Measurements from ENCODE around the gene SCFD2.

SCFD2 gene

DNA sequence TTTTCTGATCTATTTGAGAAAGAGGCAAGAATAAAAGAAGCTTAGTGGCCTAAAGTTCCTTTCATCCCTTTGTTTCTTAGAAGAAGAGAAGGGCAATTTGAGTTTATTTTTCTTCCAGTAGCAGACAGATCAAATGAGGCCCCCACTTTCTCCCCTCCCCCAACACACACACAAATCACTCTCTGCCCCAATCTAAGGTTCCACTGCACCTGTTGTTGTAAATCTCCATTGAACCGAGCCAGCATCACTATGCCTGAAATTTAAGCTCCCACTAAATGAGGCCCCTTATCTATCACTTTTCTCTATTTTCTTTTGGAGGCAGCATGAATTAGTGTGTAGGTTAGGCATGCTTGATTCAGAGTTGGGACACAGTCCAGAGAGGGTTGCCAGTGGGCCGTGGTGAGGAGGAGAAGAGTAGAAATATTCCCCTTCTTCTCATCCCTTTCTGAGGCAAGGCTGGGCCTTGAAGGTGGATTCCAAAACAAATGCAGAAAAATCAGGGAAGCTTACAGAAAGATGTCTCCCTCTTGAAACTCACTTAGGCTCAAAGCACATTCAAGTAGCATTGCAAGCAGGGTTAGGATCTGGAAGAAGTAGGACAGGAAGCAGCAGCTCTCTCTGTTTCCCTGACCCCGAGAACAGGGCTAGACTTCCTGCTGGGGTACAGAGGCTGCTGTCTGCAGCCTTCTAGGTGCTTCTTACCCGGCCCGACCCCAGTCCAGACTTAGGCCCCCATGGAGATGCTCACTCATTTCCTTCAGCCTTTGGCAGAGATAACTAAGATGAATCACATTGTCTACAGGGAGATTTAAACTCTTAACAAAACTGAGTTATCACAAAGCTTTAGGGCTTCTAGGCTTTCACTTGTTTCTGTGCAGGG, 433.0 kb downstream of the SCFD2 start:
- TF ChIP-seq GATA2 (IDR thresholded peaks at IDR 0.05; ENCODE audit: low read depth, low read length) = no peak
- TF ChIP-seq GATA3 (IDR thresholded peaks at IDR 0.05; ENCODE audit: low read depth, low read length) = no peak

DNA sequence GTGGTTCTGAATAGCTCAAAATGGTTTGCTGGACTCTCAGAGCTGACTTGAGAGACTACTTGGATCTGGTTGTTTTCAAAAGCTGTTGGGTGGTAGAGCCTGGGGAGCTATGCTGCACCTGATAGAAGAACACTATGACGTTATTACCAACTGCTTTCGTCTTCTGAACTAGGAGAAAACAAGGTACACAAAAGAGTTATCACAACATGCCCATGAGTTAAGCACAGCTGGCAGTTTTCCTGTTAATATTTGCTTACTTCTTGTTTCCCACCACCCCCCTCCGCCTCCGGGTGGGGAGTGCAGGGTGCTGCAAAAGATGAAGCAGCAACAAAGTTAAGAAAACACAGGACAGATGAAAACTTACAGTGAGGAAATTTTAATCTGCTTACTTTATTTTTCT, 434.6 kb downstream of the SCFD2 start:
- TF ChIP-seq GATA3 (IDR thresholded peaks at IDR 0.05; ENCODE audit: low read depth, low read length) (no peak), GATA2 (IDR thresholded peaks at IDR 0.05; ENCODE audit: low read depth, low read length) (no peak)

DNA sequence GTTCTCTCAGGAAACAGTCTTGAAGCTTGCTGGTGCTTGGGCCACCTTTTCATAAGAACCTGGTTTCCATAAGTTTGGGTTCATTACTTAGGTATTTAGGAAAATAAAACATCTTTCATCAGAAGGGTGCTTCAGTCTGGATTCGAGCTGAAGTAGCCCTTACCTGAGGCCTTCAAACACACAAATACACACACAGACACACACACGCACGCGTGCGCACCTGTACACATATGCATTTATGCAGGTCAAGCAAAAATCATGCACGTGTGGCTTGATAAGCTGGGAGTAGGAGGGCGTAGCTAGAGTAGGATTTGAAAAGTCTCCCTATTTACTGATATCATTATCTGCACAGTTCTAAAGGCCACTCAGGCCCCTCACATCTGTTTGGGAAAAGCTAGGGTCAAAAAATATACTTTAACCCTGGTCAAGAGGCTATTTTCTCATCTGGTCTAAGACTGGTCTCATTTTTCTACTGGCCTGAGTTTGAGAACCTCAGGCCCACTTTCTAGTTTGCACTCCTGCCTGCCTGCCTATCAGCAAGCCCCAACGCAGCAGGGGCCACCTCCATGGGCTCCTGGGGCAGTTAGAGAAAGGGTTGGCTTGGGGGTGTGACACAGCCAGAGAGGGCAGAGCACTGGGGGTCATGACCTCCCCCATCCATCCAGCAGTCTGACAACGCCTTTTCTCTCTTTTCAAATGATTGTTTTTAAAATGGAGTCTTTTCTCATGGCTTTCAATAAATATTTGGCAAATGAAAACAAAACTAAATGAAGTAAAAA, 439.5 kb downstream of the SCFD2 start:
- TF ChIP-seq GATA2 (IDR thresholded peaks at IDR 0.05; ENCODE audit: low read depth, low read length) = no peak
- no peak for TF ChIP-seq GATA3 (IDR thresholded peaks at IDR 0.05; ENCODE audit: low read depth, low read length)

DNA sequence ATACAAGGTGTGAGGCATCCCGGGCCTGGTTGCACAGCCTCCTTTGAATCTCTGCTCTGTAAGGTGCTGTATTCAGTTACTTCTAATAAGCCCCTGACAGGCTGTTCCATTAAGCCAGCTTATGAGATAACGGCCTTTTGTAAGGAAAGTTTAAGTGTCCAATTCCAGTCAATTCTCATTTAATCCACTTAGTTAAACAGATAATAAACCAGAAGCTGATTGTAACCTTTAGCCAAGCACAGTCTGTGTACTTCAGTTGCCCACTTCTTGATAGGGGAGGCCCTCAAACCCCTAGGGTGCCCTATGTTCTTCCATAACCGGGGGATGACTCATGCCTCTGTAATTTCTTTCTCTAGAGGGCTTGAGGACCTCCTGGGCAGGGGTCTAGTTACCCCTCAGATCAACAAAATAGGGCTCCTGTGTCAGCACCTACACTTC, 440.3 kb downstream of the SCFD2 start:
- TF ChIP-seq GATA3 (IDR thresholded peaks at IDR 0.05; ENCODE audit: low read depth, low read length) (no peak), GATA2 (IDR thresholded peaks at IDR 0.05; ENCODE audit: low read depth, low read length) (no peak)

DNA sequence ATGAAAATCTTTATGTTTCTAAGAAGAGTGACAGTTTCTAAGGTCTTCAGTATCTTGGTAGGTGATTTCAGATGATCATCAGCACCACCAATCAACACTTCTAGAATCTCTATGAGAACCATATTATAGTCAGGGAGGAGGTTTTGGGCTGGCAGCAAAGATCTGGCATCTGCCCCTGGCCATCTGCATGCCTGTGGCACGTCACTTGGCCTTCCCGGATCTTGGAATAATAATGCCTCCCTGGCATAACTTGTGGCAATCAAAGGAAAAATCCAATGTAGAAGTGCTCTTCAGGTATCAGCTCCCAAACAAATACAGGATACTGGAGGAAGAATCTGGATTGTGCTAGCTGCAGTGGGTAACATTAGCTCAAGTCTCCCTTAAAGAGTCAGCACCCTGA, 446.4 kb downstream of the SCFD2 start:
- no peak for TF ChIP-seq GATA2 (IDR thresholded peaks at IDR 0.05; ENCODE audit: low read depth, low read length)
- no peak for TF ChIP-seq GATA3 (IDR thresholded peaks at IDR 0.05; ENCODE audit: low read depth, low read length)

DNA sequence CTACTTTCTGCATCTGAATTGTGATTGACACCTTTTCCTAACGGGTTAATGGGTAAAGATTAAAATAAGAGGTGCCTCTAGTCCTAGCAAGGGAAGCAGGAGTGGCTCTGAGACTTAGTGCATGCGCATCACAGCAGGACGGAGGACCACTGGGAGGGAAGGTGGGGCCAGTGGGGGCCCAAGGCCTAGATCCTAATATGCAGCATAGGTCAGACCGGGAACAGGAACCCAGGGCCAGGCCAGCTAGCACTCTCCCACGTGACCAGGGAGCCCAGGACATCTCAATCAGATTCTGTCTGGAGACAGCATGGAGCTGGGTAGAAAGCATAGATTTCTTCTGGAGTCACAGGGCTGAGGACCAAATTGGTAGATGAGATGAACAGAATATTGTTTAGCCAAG, 448.0 kb downstream of the SCFD2 start:
- no peak for TF ChIP-seq GATA2 (IDR thresholded peaks at IDR 0.05; ENCODE audit: low read depth, low read length)
- no peak for TF ChIP-seq GATA3 (IDR thresholded peaks at IDR 0.05; ENCODE audit: low read depth, low read length)

DNA sequence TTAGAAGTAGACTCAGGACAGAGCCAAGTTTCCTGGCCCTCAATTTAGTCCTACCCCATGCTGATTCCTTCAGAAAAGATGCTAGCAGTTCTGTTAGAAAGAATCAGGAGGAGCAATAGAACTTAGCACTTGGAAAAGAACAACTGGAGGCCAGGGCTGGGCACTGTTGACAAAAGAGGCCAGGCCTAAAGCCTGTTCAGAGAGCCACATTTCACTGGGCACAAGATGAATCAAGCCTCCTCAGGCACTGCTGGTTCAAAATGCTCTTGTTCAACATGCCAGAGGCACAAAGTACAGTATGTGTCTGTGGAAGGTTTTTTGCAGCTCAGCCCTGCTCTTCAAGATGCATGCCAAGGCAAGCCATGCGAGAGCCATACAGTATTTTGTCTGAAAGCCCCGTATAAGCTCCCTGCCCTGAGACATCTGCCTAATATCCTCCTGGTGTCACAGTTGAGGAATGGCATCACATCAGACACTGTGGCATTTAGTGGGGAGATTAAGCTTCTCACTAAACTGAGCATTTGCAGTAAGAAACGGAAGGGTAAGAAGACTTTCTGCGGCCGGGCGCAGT, 450.0 kb downstream of the SCFD2 start:
- TF ChIP-seq GATA2 (IDR thresholded peaks at IDR 0.05; ENCODE audit: low read depth, low read length) = no peak
- TF ChIP-seq GATA3 (IDR thresholded peaks at IDR 0.05; ENCODE audit: low read depth, low read length) = no peak

DNA sequence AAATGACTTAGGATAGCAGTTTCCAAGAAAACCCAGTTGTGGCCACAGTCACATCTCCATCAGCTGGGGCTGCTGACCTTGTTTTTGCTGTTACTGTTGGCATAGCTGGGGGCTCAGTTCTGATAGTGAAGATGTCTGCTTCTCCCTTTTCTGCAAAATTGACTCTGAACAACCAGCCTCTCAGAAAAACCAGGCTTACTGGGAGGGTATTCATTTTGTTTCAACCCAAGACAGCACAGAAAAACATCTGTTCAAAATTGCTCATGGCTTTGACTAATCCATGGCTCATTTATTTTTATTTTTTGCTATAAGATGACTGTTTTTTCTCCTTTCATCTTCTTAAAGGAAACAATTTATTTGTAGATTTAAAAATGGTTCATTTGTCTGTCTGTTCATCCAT, 450.7 kb downstream of the SCFD2 start:
- TF ChIP-seq GATA2 (IDR thresholded peaks at IDR 0.05; ENCODE audit: low read depth, low read length) (no peak), GATA3 (IDR thresholded peaks at IDR 0.05; ENCODE audit: low read depth, low read length) (no peak)

DNA sequence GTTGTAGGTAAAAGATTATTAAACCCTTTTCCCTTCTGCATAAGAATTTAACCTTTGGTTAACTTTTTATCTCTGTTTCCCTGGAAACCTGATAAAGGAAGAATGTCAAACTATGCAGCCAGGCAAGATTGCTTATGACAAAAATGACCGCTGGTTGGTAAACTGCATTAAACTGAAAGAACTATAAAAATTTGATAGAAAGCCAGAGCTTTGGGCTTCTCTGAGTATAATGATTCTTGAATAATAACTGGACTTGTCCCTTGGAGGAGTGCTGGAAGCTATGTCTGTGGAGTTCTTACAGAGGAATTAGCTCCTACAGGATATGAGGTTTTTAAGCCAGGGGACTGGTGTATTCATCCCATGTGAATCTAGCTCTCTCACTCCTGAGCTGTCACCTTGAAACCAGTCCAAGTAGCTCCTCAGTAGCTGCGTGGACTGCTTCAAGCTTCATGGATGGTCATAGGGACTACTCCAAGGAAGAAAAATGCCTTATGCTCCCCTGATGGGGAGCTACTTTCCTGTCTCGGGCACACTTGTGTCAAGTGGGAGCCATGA, 451.7 kb downstream of the SCFD2 start:
- TF ChIP-seq GATA2 (IDR thresholded peaks at IDR 0.05; ENCODE audit: low read depth, low read length) (no peak), GATA3 (IDR thresholded peaks at IDR 0.05; ENCODE audit: low read depth, low read length) (no peak)

DNA sequence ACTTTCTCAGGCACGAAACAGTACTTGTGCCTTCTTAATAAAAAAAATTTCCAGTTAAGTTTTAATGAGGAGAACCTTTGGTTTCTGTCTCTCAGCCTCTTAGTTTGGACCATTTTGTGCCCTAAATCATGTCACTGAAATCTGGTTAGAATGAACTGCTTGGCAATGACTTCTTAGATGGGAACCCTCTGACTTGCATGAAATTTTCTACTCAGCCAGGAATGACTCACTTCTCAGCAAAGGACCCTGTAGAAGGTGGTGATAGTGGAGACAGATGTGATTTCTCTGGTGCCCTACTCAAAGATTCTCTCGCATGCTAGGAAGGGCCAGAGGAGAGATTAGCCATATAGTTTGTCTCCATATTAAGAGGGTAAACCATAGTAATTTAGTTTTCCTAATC, 453.3 kb downstream of the SCFD2 start:
- TF ChIP-seq GATA3 (IDR thresholded peaks at IDR 0.05; ENCODE audit: low read depth, low read length) (no peak), GATA2 (IDR thresholded peaks at IDR 0.05; ENCODE audit: low read depth, low read length) (no peak)

DNA sequence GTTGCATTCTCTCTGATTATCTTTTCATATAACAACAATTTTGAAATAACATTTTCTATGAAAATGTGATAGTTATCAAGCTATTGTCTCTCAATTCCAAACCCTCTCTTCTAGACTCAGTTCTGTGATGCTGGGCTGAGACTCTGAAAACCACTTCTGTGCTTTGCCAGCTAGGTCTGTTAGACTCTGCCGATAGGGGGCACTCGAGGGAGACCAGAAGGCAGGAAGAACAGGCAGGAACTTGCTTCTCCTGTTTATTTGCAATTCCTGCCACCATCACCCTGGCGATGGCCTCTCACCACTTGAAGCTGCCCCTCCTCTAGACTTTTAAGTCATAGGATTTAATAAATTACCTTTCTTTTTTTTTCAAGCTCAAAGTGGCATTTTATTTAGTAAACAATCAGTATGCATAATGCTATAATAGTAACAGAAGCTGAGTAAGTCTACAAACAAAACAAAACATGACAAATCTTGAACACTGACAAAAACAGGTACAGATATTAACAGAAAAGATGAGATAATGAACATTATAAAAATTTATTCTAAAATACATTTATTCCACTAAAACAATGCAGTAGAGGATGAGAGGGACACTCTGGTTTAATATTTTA, 454.1 kb downstream of the SCFD2 start:
- TF ChIP-seq GATA3 (IDR thresholded peaks at IDR 0.05; ENCODE audit: low read depth, low read length) (no peak), GATA2 (IDR thresholded peaks at IDR 0.05; ENCODE audit: low read depth, low read length) (no peak)

DNA sequence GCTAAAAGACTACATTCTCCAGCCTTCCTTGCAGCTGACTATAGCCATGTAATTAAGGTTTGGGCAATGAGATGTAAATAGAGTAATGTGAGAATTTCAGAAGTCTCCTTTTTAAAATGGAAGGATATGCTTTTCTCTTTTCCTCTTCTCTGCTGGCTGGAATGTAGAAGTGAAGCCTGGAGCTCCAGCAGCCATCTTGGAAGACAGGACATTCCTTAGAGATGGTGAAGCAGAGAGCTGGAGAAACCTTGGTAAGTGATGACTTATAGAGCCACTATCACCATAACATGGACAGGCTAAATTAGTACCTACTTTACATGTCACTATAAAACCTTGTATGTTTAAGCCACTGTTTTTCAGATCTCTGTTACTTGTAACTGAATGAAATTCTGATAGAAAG, 455.7 kb downstream of the SCFD2 start:
- no peak for TF ChIP-seq GATA2 (IDR thresholded peaks at IDR 0.05; ENCODE audit: low read depth, low read length)
- TF ChIP-seq GATA3 (IDR thresholded peaks at IDR 0.05; ENCODE audit: low read depth, low read length) = no peak

DNA sequence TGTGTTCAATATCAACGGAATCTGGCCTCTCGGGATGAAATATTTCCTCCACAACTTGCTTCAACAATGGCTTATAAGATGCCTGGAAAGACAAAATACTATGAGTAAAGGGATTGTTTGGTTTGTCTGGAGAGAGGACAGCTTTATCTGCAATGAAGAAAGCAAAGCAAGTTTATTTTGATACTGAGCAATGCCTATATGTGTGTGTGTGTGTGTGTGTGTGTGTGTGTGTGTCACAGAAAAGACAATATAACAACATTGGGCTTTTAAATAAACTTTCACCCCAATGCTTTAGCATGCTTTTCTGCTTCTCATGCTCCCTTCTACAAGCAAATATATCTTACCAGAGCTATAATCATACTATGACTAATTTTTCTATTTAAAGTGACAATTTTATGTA, 458.4 kb downstream of the SCFD2 start:
- TF ChIP-seq GATA3 (IDR thresholded peaks at IDR 0.05; ENCODE audit: low read depth, low read length) (no peak), GATA2 (IDR thresholded peaks at IDR 0.05; ENCODE audit: low read depth, low read length) (no peak)

DNA sequence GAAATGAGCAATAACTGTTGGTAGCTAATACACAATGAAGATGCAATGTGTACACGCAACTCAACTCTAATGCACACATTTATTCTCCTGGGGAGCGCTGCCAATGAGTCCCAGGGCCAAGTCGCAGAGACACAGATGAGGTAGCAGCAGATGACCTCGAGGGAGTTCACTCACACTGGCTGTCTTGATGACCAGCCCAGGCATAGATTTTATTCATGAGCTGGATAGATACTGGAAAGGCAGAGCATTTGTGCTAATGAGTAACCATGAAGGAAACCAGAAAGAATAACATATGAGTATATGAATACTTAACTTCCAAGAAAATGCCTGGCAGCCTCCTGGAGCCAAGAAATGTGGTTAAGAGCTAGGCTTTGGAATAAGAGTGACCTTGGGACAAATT, 461.4 kb downstream of the SCFD2 start:
- TF ChIP-seq GATA3 (IDR thresholded peaks at IDR 0.05; ENCODE audit: low read depth, low read length) (no peak), GATA2 (IDR thresholded peaks at IDR 0.05; ENCODE audit: low read depth, low read length) (no peak)

Data from SH-SY5Y (cell line).